DND-41 (cell line): Measurements from ENCODE around the gene ZBED4.

Experiments used
- ATAC-seq: fragments of 200-7000 bp; cut with Tn5 transposase; 3 replicates; pipeline ENCODE4 v1.9.1; 2021; ENCODE audit warnings: low read depth; ENCODE audit not compliant: insufficient read depth
- DNase-seq: peaks from one replicate; pipeline ENCODE4 v3.0.0-alpha.2; 2020
- H2AFZ ChIP-seq: 2 replicates; pipeline ENCODE4 v1.6.0; 2012; ENCODE audit warnings: low read depth, low read length
- H3K27ac ChIP-seq: 2 replicates; pipeline ENCODE4 v1.5.1; 2012; ENCODE audit warnings: low read length, inconsistent platforms
- H3K27me3 ChIP-seq: fragments of 200-600 bp; sonication (generic); 2 replicates; pipeline ENCODE4 v1.6.0; 2012; ENCODE audit warnings: low read length, mild to moderate bottlenecking, inconsistent platforms; ENCODE audit not compliant: insufficient read depth, poor library complexity
- H3K36me3 ChIP-seq: 2 replicates; pipeline ENCODE4 v1.5.1; 2012; ENCODE audit warnings: low read length, inconsistent platforms; ENCODE audit not compliant: insufficient read depth
- H3K4me1 ChIP-seq: 2 replicates; pipeline ENCODE4 v1.5.1; 2012; ENCODE audit warnings: mild to moderate bottlenecking, low read length; ENCODE audit not compliant: insufficient read depth
- H3K4me2 ChIP-seq: 2 replicates; pipeline ENCODE4 v1.6.0; 2012; ENCODE audit warnings: mild to moderate bottlenecking, moderate library complexity, low read length, inconsistent platforms; ENCODE audit not compliant: insufficient read depth
- H3K4me3 ChIP-seq, 2 experiments: fragments of 200-600 bp in 1 of 2; shearing (Covaris generic) in 1 of 2; 2 replicates each; pipeline ENCODE4 v1.5.1; 2012 to 2016; ENCODE audit warnings: inconsistent platforms in 2 of 2, low read length in 2 of 2, mild to moderate bottlenecking in 2 of 2, low read depth in 1 of 2, moderate library complexity in 1 of 2
- H3K79me2 ChIP-seq: 2 replicates; pipeline ENCODE4 v1.6.0; 2012; ENCODE audit warnings: low read length, inconsistent platforms; ENCODE audit not compliant: insufficient read depth
- H3K9ac ChIP-seq: 2 replicates; pipeline ENCODE4 v1.6.0; 2012; ENCODE audit warnings: low read depth, mild to moderate bottlenecking, inconsistent platforms, low read length, moderate library complexity
- H3K9me3 ChIP-seq: 2 replicates; pipeline ENCODE4 v1.5.1; 2012; ENCODE audit warnings: low read length, moderate library complexity, mild to moderate bottlenecking, inconsistent platforms; ENCODE audit not compliant: insufficient read depth, severe bottlenecking
- H4K20me1 ChIP-seq: 2 replicates; pipeline ENCODE4 v1.6.0; 2012; ENCODE audit warnings: low read length; ENCODE audit not compliant: insufficient read depth
- CTCF ChIP-seq: IDR thresholded peaks from 2 replicates; pipeline ENCODE4 v1.5.1; 2012; ENCODE audit warnings: borderline replicate concordance, low read length, moderate library complexity, mild to moderate bottlenecking; ENCODE audit not compliant: poor library complexity, severe bottlenecking; ENCODE audit errors: extremely low read depth
- EZH2 ChIP-seq: IDR thresholded peaks from 3 replicates; pipeline ENCODE4 v1.6.1; 2012; ENCODE audit warnings: borderline replicate concordance, low read depth, mild to moderate bottlenecking, moderate library complexity, low read length, inconsistent platforms; ENCODE audit not compliant: severe bottlenecking

ZBED4 gene

DNA sequence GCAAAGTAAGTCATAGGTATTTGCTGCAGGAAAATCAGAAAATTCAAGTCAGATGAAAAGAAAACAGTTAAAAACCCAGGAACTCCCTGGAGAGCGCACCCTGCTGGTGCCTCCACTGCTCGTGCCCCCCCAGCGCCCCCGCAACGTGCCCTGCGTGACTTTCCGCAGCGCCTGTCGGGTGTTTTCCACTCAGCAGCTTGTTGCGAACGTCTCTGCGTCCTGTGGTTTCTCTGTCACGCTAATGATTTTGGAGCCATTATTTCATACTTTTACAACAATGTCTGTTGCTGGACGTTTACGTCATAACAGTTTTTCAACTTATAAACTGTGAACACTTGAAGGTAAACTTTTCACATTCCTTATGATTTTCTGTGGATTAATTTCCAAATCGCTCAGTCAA lies 69.8 kb downstream of the ZBED4 start:
- no peak overlapping the region for H3K9ac ChIP-seq
- H3K27ac ChIP-seq: no peak overlapping the region
- DNase-seq: no peak
- H2AFZ ChIP-seq: no peak overlapping the region
- no peak for ATAC-seq
- no peak overlapping the region for H3K4me2 ChIP-seq
- peaks cover 13% of the 10 kb centered on the region for H3K36me3 ChIP-seq
- H4K20me1 ChIP-seq: no peaks in the 10 kb centered on the region; the same call in 1 of the 2 replicates
- no peaks in the 10 kb centered on the region for H3K27me3 ChIP-seq
- H3K79me2 ChIP-seq: peaks cover 2% of the 10 kb centered on the region; the same call in 1 of the 2 replicates
- no peak overlapping the region for H3K4me3 ChIP-seq
- peaks cover 23% of the 10 kb centered on the region for H3K4me1 ChIP-seq
- no peaks in the 10 kb centered on the region for H3K9me3 ChIP-seq
- TF ChIP-seq EZH2 (no peak), CTCF (peak; percentile 45)

- Histone ChIP-seq H3K79me2 (no peaks in the 10 kb centered on the region), H4K20me1 (no peaks in the 10 kb centered on the region; the same call in none of the 2 replicates), H2AFZ (no peak overlapping the region), H3K36me3 (peaks cover 13% of the 10 kb centered on the region), H3K9ac (no peak overlapping the region), H3K4me1 (peaks cover 16% of the 10 kb centered on the region), H3K27me3 (no peaks in the 10 kb centered on the region), H3K27ac (no peak overlapping the region), H3K4me2 (no peak overlapping the region), H3K9me3 (no peaks in the 10 kb centered on the region), H3K4me3 (no peak overlapping the region)
- DNase-seq: no peak
- no peak for TF ChIP-seq EZH2
- TF ChIP-seq CTCF: no peak
- no peak for ATAC-seq
Measured at GRCh38 chr22:49924113-49924833, 70.6 kb downstream of the ZBED4 start.

- Histone ChIP-seq H3K9ac (no peak overlapping the region), H2AFZ (no peak overlapping the region), H3K4me1 (peaks cover 19% of the 10 kb centered on the region), H3K4me2 (0 out of 2 replicates have a peak overlapping the region, but pooled peaks have one; percentile 28), H4K20me1 (peaks cover 9% of the 10 kb centered on the region; the same call in 1 of the 2 replicates), H3K27me3 (no peaks in the 10 kb centered on the region), H3K36me3 (peaks cover 8% of the 10 kb centered on the region; the same call in 1 of the 2 replicates), H3K79me2 (no peaks in the 10 kb centered on the region), H3K4me3 (no peak overlapping the region), H3K27ac (peak overlapping the region; percentile 42), H3K9me3 (no peaks in the 10 kb centered on the region)
- DNase-seq (peak; percentile 67), ATAC-seq (peak; percentile 66)
- TF ChIP-seq EZH2 (no peak), CTCF (no peak)
Measured at GRCh38 chr22:49925525-49926128, 72.0 kb downstream of the ZBED4 start.
